ENCODE results near the gene BBS7. TPM values are rescaled to one million over a fixed set of nuclear protein-coding genes. Genes with fewer than 3 reads are reported as not detected.

Gene BBS7
- total RNA-seq, 2 donors from 2014 or later: 10.1 to 17.1 TPM

DNA sequence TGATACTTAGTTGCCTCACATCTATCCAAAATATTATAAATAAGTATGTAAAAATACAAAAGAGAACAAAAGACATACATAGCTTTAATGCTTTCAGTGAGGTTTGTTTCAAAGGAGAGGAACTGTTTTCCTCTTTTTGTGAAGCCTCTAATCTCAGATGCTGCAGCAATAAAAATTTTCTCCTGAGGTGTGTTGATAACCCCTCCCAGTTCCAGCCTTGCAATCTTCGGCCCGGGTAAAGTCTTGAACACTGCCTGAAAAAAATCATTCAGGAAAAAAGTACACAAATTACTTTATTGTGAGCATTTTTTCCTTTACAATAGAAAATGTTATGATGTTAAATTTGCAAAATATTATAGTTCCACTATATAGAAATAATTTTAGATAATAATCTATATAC is 8.8 kb downstream of the BBS7 start:
- H3K27me3 ChIP-seq (replicated peaks; ENCODE audit: insufficient read depth): no peaks in the 10 kb centered on the region
- H3K9me3 ChIP-seq: no peaks in the 10 kb centered on the region
- no peak for TF ChIP-seq CTCF (IDR thresholded peaks at IDR 0.05)
- no peaks in the 10 kb centered on the region for H3K4me1 ChIP-seq (replicated peaks)
- no peaks in the 10 kb centered on the region for H3K36me3 ChIP-seq
- intact Hi-C loops (cut with DNase I): no loop called here
- 92% methylated on average over 2 of the region's 2 CpGs for WGBS
- H3K4me3 ChIP-seq: no peak overlapping the region
- no peak overlapping the region for H3K27ac ChIP-seq
- no peak for DNase-seq (ENCODE audit: low spot score)

GRCh38 chr4:121860121-121860520 is 10.2 kb downstream of the BBS7 start:
- H3K36me3 ChIP-seq: no peaks in the 10 kb centered on the region
- intact Hi-C loops (cut with DNase I): no loop called here
- TF ChIP-seq POLR2AphosphoS5 (IDR thresholded peaks at IDR 0.05) (no peak), POLR2A (IDR thresholded peaks at IDR 0.05) (no peak), CTCF (IDR thresholded peaks at IDR 0.05) (no peak)

GRCh38 chr4:121851354-121851753 is 18.9 kb downstream of the BBS7 start:
- no peak overlapping the region for H3K27ac ChIP-seq
- 97% methylated on average over 1 of the region's 1 CpG for WGBS
- intact Hi-C loops (cut with DNase I): no loop called here
- no peak for TF ChIP-seq POLR2AphosphoS5 (IDR thresholded peaks at IDR 0.05)
- no peak for TF ChIP-seq CTCF (IDR thresholded peaks at IDR 0.05)
- no peak for TF ChIP-seq POLR2A (IDR thresholded peaks at IDR 0.05)
- H3K4me3 ChIP-seq: no peak overlapping the region
- no peaks in the 10 kb centered on the region for H3K9me3 ChIP-seq
- no peaks in the 10 kb centered on the region for H3K36me3 ChIP-seq
- H3K27me3 ChIP-seq (replicated peaks; ENCODE audit: insufficient read depth): no peaks in the 10 kb centered on the region
- no peaks in the 10 kb centered on the region for H3K4me1 ChIP-seq (replicated peaks)
- no peak for DNase-seq (ENCODE audit: low spot score)

More at GRCh38 chr4:121860121-121860520, 10.2 kb downstream of the BBS7 start:
- H3K9me3 ChIP-seq: no peaks in the 10 kb centered on the region
- no peak for DNase-seq (ENCODE audit: low spot score)
- H3K27me3 ChIP-seq (replicated peaks; ENCODE audit: insufficient read depth): no peaks in the 10 kb centered on the region
- no peak overlapping the region for H3K4me3 ChIP-seq
- no peak overlapping the region for H3K27ac ChIP-seq
- H3K4me1 ChIP-seq (replicated peaks): no peaks in the 10 kb centered on the region

DNA sequence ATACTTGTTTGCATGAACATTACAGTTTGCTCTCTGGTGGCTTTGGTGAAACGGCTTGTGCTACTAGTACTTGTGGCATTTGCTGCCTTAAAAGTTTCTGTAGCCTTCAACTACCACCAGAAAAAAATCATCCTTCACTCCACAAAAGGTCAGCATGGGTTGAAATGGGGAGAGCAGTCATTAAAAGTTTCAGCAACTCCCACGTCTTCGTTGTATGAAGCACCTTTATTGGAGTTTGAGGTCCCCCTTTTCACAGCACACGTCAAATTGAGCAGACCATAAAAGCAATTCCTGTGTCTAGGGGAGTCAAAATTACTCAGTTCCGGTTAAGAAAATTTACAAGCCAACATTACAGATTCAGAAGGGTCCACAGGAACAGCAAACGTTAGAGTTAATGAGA is 23.6 kb downstream of the BBS7 start:
- Histone ChIP-seq H3K4me3 (no peak overlapping the region), H3K9me3 (no peaks in the 10 kb centered on the region), H3K27ac (no peak overlapping the region), H3K4me1 (replicated peaks) (no peaks in the 10 kb centered on the region), H3K27me3 (replicated peaks; ENCODE audit: insufficient read depth) (no peaks in the 10 kb centered on the region), H3K36me3 (no peaks in the 10 kb centered on the region)
- WGBS: 55% methylated on average over 6 of the region's 6 CpGs
- TF ChIP-seq POLR2A (IDR thresholded peaks at IDR 0.05): no peak
- no peak for TF ChIP-seq POLR2AphosphoS5 (IDR thresholded peaks at IDR 0.05)
- TF ChIP-seq CTCF (IDR thresholded peaks at IDR 0.05): no peak
- no peak for DNase-seq (ENCODE audit: low spot score)
- intact Hi-C loops (cut with DNase I): no loop called here

DNA sequence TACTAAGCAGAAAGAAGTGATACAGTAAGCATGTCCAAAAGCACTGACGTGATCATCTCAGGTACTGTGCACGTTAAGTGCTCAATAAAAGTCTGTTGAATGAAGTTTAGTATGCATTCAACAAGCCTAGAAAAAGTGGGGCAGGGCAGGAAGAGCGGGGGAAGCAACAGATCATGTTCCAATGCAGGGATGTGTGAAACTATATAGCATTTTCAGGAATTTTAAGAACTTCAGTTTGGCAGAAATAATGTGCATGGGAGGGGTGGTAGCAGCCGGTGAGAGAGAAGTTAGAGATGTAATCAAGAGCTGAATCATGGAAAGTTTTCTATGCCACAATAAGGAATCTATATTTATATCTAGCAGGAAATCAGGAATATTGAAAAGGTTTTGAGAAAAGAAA is 27.4 kb downstream of the BBS7 start:
- DNase-seq (ENCODE audit: low spot score): no peak
- no peaks in the 10 kb centered on the region for H3K36me3 ChIP-seq
- H3K27ac ChIP-seq: no peak overlapping the region
- no peaks in the 10 kb centered on the region for H3K27me3 ChIP-seq (replicated peaks; ENCODE audit: insufficient read depth)
- intact Hi-C loops (cut with DNase I): no loop called here
- no peak overlapping the region for H3K4me3 ChIP-seq
- H3K4me1 ChIP-seq (replicated peaks): no peaks in the 10 kb centered on the region
- TF ChIP-seq POLR2AphosphoS5 (IDR thresholded peaks at IDR 0.05) (no peak), CTCF (IDR thresholded peaks at IDR 0.05) (no peak), POLR2A (IDR thresholded peaks at IDR 0.05) (no peak)
- no peaks in the 10 kb centered on the region for H3K9me3 ChIP-seq
- WGBS: 90% methylated on average over 4 of the region's 4 CpGs
